ENCODE measurements around the gene KCNJ9. TPM values are rescaled to one million over a fixed set of nuclear protein-coding genes. Genes with fewer than 3 reads are reported as not detected.

The KCNJ9 gene
- total and polyA plus RNA-seq, 2 experiments from 2014 or later = 0.24 to 0.34 TPM

- H3K9me2 ChIP-seq (ENCODE audit: insufficient read depth) = no peaks in the 10 kb centered on the region
- TF ChIP-seq ZNF114 (CRISPR knock-in tag; IDR thresholded peaks at IDR 0.05) (no peak), ETS1 (IDR thresholded peaks at IDR 0.05) (no peak), ZNF462 (CRISPR knock-in tag; IDR thresholded peaks at IDR 0.05) (no peak), ZNF331 (CRISPR knock-in tag; IDR thresholded peaks at IDR 0.05; ENCODE audit: low read depth) (no peak), CREB1 (CRISPR knock-in tag; IDR thresholded peaks at IDR 0.05; ENCODE audit: low read depth) (no peak), REST (IDR thresholded peaks at IDR 0.05; ENCODE audit: unreplicated experiment) (no peak), POLR2AphosphoS5 (IDR thresholded peaks at IDR 0.05; ENCODE audit: low read depth) (no peak), STAT1 (IDR thresholded peaks at IDR 0.05; ENCODE audit: unreplicated experiment) (no peak), NANOG (IDR thresholded peaks at IDR 0.05; ENCODE audit: borderline replicate concordance) (no peak), EZH2 (IDR thresholded peaks at IDR 0.05; ENCODE audit: low read depth, unreplicated experiment) (no peak), CTCF (conservative IDR thresholded peaks at IDR 0.05; ENCODE audit: low read depth in 2 of 2) (no peak), JUNB (IDR thresholded peaks at IDR 0.05; ENCODE audit: unreplicated experiment) (no peak), EZH2phosphoT487 (IDR thresholded peaks at IDR 0.05; ENCODE audit: unreplicated experiment) (no peak)
- H3K9me3 Mint-ChIP-seq = no peaks in the 10 kb centered on the region
- peaks cover 6% of the 10 kb centered on the region for H3K4me1 ChIP-seq (ENCODE audit: insufficient read depth)
- no peak overlapping the region for H3K4me3 ChIP-seq
- H3K79me2 ChIP-seq (replicated peaks; ENCODE audit: insufficient read depth) = no peaks in the 10 kb centered on the region
- H4K20me1 ChIP-seq (replicated peaks; ENCODE audit: insufficient read depth) = no peaks in the 10 kb centered on the region
- no peak overlapping the region for H3K4me3 Mint-ChIP-seq
- DNase-seq (ENCODE audit: low spot score) (no peak), ATAC-seq (no peak)
- 0 out of 2 replicates have a peak overlapping the region, but pooled peaks have one; percentile 35 for H2AFZ ChIP-seq
- H3K27ac ChIP-seq (ENCODE audit: low read depth) = no peak overlapping the region
- peaks cover 5% of the 10 kb centered on the region for H3K27me3 Mint-ChIP-seq (ENCODE audit: insufficient read depth, low read depth, poor library complexity)
- peaks cover 4% of the 10 kb centered on the region; the same call in 1 of the 2 replicates for H3F3A ChIP-seq (replicated peaks; ENCODE audit: low read depth)
- peaks cover 2% of the 10 kb centered on the region; the same call in 1 of the 3 replicates for H3K4me1 Mint-ChIP-seq
- H3K27ac Mint-ChIP-seq = no peak overlapping the region
- H3K4me2 ChIP-seq = no peak overlapping the region
- no peaks in the 10 kb centered on the region for H3K36me3 ChIP-seq (ENCODE audit: insufficient read depth)
- peaks cover 45% of the 10 kb centered on the region for H3K27me3 ChIP-seq (ENCODE audit: insufficient read depth)
- H3K36me3 Mint-ChIP-seq (ENCODE audit: low read depth) = no peaks in the 10 kb centered on the region
Observed at GRCh38 chr1:160075836-160076235, 5.5 kb upstream of the KCNJ9 start.
